Gastrocnemius medialis (tissue), 4 donors: ENCODE data around the gene TMEM33.

ENCODE experiments used
- POLR2A ChIP-seq, 2 donors: fragments of 450-650 bp; IDR thresholded peaks; one replicate each; pipeline ENCODE4 v1.6.1; 2017; ENCODE audit warnings: antibody characterized with exemption in 2 of 2, mild to moderate bottlenecking in 2 of 2, moderate library complexity in 2 of 2
- TF ChIP-seq, protein P1 (sequence below), 5 experiments: fragments of 450-650 bp in 3 of 5; fragments of 200-600 bp in 2 of 5; sonication (generic) in 2 of 5; IDR thresholded peaks in 4 of 5; conservative IDR thresholded peaks in 1 of 5; 1 replicate in 4 of 5; 2 replicates in 1 of 5; pipeline ENCODE4 v1.5.1; 2016 to 2019; ENCODE audit warnings: antibody characterized with exemption in 5 of 5, mild to moderate bottlenecking in 3 of 5, moderate library complexity in 3 of 5

GRCh38 chr4:41998019-41998418, 62.8 kb downstream of the TMEM33 start:
- TF ChIP-seq, protein P1, sequence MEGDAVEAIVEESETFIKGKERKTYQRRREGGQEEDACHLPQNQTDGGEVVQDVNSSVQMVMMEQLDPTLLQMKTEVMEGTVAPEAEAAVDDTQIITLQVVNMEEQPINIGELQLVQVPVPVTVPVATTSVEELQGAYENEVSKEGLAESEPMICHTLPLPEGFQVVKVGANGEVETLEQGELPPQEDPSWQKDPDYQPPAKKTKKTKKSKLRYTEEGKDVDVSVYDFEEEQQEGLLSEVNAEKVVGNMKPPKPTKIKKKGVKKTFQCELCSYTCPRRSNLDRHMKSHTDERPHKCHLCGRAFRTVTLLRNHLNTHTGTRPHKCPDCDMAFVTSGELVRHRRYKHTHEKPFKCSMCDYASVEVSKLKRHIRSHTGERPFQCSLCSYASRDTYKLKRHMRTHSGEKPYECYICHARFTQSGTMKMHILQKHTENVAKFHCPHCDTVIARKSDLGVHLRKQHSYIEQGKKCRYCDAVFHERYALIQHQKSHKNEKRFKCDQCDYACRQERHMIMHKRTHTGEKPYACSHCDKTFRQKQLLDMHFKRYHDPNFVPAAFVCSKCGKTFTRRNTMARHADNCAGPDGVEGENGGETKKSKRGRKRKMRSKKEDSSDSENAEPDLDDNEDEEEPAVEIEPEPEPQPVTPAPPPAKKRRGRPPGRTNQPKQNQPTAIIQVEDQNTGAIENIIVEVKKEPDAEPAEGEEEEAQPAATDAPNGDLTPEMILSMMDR (IDR thresholded peaks at IDR 0.05 in 4 of 5, conservative IDR thresholded peaks at IDR 0.05 in 1 of 5), result no peak
- TF ChIP-seq POLR2A (IDR thresholded peaks at IDR 0.05), result no peak
